Measurements from ENCODE around the gene MRPL52.

The MRPL52 gene

DNA sequence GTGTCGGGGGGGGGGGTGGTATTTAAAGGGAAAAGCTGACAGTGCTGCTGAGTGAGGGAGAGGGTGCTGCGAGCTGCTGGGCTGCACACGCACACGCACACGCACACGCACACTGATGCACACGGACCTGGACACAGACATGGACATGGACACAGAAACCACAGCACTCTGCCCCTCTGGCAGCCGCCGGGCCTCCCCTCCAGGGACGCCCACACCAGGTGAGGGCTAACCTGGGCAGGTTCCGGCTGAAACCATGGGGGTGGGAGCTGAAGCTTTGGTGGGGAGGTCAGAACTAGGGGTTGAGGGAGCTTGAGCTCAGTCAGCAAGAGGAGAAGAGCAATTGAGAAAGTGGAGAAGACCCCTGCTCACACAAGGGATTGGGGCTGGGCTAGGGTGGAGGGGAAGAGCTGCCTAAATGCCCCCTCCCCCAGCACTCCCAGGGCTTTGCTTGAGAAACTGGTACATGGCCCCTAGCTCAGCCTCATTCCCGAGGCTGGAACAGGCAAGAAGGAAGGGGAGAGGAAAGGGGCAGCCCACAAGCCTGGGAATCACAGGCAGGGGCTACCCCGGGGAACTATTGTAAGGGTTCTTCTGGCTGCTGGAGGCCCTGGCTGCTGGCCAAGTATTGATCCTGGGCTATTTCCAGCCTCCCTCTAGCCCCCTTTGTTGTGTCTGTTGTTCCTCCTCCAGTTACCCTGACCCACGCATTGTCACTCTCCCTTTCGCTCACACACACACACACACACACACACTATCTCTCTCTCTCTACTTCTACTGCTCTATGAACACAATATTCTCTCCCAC is 53.7 kb downstream of the MRPL52 start, which contains the start of gene REM2:
Gene REM2 (plus strand): TSS at position 50 of the 804 bp plus-strand sequence. CDS start 66 bp downstream, at position 116.
- no peak for DNase-seq (ENCODE audit: low spot score)

GRCh38 chr14:22884076-22884737 is 54.5 kb downstream of the MRPL52 start:
- DNase-seq (ENCODE audit: low spot score), result no peak

Data from germinal center (tissue), 1 donor.